Stimulated activated CD4-positive, alpha-beta T cell treated with anti-CD3 and anti-CD28 coated beads, TNF-alpha, amount 100 ng/mL, for 1 hour (primary cell): ENCODE results near the gene IL17REL.
"Not testable (repeated sequence)": the region's sequence is repeated elsewhere in the genome, so short reads cannot be mapped to it uniquely, and the experiment has no call there.

ENCODE experiments used
- DNase-seq, 3 donors: peaks; one replicate each; pipeline ENCODE4 v3.0.0-alpha.2; 2020; ENCODE audit warnings: low read depth in 3 of 3, low spot score in 1 of 3

The IL17REL gene

DNA sequence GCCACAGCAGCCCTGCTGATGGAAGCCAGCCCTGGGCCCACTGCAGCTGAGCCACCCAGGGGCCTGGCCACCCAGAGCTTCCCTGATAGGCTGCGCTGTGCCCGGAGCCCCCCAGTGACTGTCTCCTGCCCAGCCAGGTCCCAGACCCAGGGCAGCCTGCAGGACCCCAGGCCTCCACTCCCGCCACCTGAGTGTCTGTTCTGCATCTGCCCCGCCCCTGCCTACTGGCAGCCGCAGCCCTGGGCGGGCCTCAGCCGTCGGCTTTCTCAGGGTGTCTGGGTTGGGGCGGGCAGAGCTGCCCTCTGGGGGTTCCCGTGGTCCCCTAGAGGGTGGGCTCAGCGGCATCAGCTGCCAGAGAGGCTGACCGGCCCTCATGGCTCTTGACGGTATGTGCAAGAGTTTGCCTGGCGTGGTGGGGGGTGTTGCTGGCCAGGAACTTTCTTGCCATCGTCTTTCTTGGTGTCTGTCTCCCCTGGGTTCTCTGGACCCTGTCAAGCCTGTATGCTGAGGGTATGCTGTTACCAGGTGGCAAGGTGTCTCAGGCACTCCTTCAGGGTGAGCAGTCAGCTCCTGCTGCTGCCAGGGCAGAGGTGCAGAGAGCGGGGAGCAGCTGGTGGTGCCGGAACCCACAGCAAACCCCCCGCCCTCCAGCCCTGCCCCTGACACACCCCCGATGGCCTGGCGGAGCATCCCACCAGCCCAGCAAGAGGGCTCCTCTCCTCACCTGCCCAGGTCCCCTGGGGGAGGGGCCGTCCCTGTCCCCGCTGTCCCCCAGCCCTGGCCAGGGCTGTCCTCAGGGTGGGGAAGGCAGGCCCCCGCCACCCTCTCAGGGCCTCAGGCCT lies 64.2 kb downstream of the IL17REL start:
- DNase-seq, result no peak

DNA sequence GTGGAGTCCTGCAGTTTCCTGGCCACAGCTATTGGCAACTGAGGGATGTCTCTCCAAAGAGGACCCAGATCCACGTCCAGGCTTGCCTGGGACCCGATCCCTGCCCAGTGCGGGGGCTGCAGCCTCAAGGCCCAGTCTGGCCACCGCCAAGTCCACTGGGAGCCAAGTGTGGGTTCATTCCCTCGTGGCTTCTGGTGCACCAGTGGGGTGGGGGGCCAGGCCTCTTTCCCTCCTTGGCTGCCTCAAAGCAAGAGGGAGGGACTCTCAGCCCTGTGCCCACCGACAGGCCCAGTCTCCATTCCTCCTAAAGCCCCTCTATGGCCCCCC lies 65.3 kb downstream of the IL17REL start:
- no peak for DNase-seq

DNA sequence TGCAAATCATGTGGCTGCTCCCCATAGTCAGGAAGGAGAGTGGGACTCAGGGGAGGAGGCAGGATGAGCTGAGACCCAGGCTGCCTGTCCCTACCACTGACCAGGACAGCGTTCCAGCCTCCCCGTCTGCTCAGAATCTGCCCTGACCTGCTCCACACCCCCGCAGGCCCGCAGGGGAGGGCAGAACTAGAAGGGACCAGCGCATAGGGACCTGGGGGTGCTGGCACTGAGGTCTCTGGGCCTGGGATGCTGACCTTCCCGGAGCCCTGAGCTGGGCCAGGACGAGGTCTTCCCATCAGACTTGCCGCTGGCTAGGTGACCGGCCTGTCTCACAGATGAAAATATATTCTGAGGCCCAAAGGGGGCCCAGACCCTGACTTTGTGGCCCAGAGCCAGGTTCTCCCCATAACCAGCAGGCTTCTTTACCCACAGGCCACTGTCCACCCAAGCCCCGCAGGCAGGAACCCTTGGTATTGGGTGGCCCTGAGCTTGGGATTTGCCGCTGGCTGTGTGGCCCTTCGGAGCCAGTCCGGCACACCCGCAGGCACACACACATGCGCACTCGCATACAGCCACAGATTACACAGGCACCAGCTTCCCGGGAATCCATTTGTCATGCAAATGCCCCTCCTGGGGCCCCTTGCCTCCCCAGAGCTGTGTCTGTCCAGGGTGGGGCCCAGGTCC lies 65.8 kb downstream of the IL17REL start:
- DNase-seq, result no peak

DNA sequence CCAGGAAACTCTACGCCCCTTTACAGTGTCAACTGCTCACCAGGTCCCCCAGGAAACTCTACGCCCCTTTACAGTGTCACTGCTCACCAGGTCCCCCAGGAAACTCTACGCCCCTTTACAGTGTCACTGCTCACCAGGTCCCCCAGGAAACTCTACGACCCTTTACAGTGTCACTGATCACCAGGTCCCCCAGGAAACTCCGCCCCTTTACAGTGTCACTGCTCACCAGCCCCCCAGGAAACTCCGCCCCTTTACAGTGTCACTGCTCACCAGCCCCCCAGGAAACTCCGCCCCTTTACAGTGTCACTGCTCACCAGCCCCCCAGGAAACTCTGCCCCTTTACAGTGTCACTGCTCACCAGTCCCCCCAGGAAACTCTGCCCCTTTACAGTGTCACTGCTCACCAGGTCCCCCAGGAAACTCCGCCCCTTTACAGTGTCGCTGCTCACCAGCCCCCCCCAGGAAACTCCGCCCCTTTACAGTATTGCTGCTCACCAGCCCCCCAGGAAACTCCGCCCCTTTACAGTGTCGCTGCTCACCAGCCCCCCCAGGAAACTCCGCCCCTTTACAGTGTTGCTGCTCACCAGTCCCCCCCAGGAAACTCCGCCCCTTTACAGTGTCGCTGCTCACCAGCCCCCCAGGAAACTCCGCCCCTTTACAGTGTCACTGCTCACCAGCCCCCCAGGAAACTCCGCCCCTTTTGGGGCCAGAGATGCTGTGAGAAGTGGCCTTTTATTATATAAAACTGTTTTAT lies 67.3 kb downstream of the IL17REL start:
- DNase-seq, result not testable (repeated sequence)
